SK-N-SH (cell line): ENCODE results near the gene CLEC2A. TPM values are rescaled to one million over a fixed set of nuclear protein-coding genes. Genes with fewer than 3 reads are reported as not detected.

Source experiments
- CTCF ChIA-PET: fragments of 300-600, 350-600 bp; formaldehyde crosslinking; extraction: SDS; loops from one replicate; lab custom pipeline; 2021; lab: Yijun Ruan, JAX
- POLR2A ChIA-PET: fragments of 350-600 bp; sonication (Branson Sonifier 250); formaldehyde crosslinking; extraction: SDS; loops from one replicate; lab custom pipeline; 2020; ENCODE audit warnings: antibody characterized with exemption, inconsistent platforms; lab: Yijun Ruan, JAX
- DNase-seq: peaks from one replicate; pipeline ENCODE4 v3.0.0; 2012
- H2AFZ ChIP-seq: fragments of 200-600 bp; sonication (generic); 2 replicates; pipeline ENCODE4 v1.8.1; 2016; ENCODE audit warnings: antibody characterized with exemption, mild to moderate bottlenecking, low read depth
- H3F3A ChIP-seq: fragments of 200-600 bp; sonication (generic); replicated peaks from 2 replicates; pipeline ENCODE3; 2016; ENCODE audit warnings: antibody characterized with exemption, mild to moderate bottlenecking; ENCODE audit not compliant: insufficient read depth
- H3K27ac ChIP-seq, 2 experiments: fragments of 200-500 bp in 1 of 2; fragments of 200-600 bp in 1 of 2; sonication (Bioruptor generic) in 1 of 2; sonication (generic), shearing (Covaris generic) in 1 of 2; 2 replicates each; pipeline versions ENCODE4 v1.5.1 to v1.6.1; 2014 to 2016; ENCODE audit warnings: low read depth in 2 of 2, inconsistent platforms in 1 of 2, low read length in 1 of 2, mild to moderate bottlenecking in 1 of 2, mixed read lengths in 1 of 2
- H3K27me3 ChIP-seq: fragments of 200-600 bp; sonication (generic), shearing (Covaris generic); 2 replicates; pipeline ENCODE4 v1.6.1; 2016; ENCODE audit warnings: mixed run types; ENCODE audit not compliant: insufficient read depth
- H3K36me3 ChIP-seq, 2 experiments: fragments of 200-500 bp in 1 of 2; fragments of 200-600 bp in 1 of 2; sonication (Bioruptor generic) in 1 of 2; sonication (generic) in 1 of 2; replicated peaks in 1 of 2; 2 replicates each; pipeline versions ENCODE3 to v1.5.1; 2014 to 2016; ENCODE audit warnings: low read length in 1 of 2, mild to moderate bottlenecking in 1 of 2; ENCODE audit not compliant: insufficient read depth in 2 of 2, control insufficient read depth in 1 of 2
- H3K4me1 ChIP-seq, 2 experiments: fragments of 200-500 bp in 1 of 2; fragments of 200-600 bp in 1 of 2; sonication (Bioruptor generic) in 1 of 2; sonication (generic), shearing (Covaris generic) in 1 of 2; 2 replicates each; pipeline versions ENCODE4 v1.5.1 to v1.6.1; 2014 to 2016; ENCODE audit warnings: low read depth in 1 of 2, low read length in 1 of 2, mixed run types in 1 of 2; ENCODE audit not compliant: insufficient read depth in 2 of 2, control insufficient read depth in 1 of 2
- H3K4me2 ChIP-seq: fragments of 200-600 bp; sonication (generic), shearing (Covaris generic); 2 replicates; pipeline ENCODE4 v1.6.1; 2017; ENCODE audit warnings: mixed run types
- H3K4me3 ChIP-seq, 2 experiments: fragments of 200-500 bp in 1 of 2; fragments of 200-600 bp in 1 of 2; sonication (Bioruptor generic) in 1 of 2; sonication (generic), shearing (Covaris generic) in 1 of 2; 2 replicates each; pipeline versions ENCODE4 v1.5.1 to v1.8.1; 2014 to 2016; ENCODE audit warnings: low read depth in 2 of 2, inconsistent platforms in 1 of 2, low read length in 1 of 2, mild to moderate bottlenecking in 1 of 2, mixed read lengths in 1 of 2, moderate library complexity in 1 of 2
- H3K79me2 ChIP-seq: fragments of 200-600 bp; sonication (generic); 2 replicates; pipeline ENCODE4 v1.8.1; 2017; ENCODE audit warnings: mild to moderate bottlenecking; ENCODE audit not compliant: insufficient read depth
- H3K9ac ChIP-seq: fragments of 200-600 bp; sonication (generic); 2 replicates; pipeline ENCODE4 v1.6.1; 2017; ENCODE audit warnings: mixed run types
- H3K9me2 ChIP-seq: fragments of 200-600 bp; sonication (generic); 2 replicates; pipeline ENCODE4 v1.6.1; 2017; ENCODE audit warnings: mixed run types
- H3K9me3 ChIP-seq: fragments of 200-600 bp; sonication (generic); 2 replicates; pipeline ENCODE4 v1.6.1; 2017; ENCODE audit warnings: mixed run types, mild to moderate bottlenecking, moderate library complexity
- H4K20me1 ChIP-seq: fragments of 200-600 bp; sonication (generic); 2 replicates; pipeline ENCODE4 v1.6.1; 2017; ENCODE audit warnings: mild to moderate bottlenecking, mixed run types; ENCODE audit not compliant: insufficient read depth
- ELF1 ChIP-seq: IDR thresholded peaks from 2 replicates; pipeline ENCODE4 v1.4.0; 2012
- EP300 ChIP-seq, 2 experiments: IDR thresholded peaks; 2 replicates each; pipeline versions ENCODE4 v1.4.0 to v1.6.1; 2012; ENCODE audit warnings: borderline replicate concordance in 1 of 2, low read depth in 1 of 2, low read length in 1 of 2
- FOXJ3 ChIP-seq: sonication (generic); formaldehyde crosslinking; IDR thresholded peaks from 2 replicates; pipeline ENCODE4 v1.5.1; 2020; ENCODE audit warnings: mild to moderate bottlenecking, missing genetic modification reagents
- GATA2 ChIP-seq: sonication (generic); formaldehyde crosslinking; IDR thresholded peaks from 2 replicates; pipeline ENCODE4 v1.5.0; 2020; ENCODE audit warnings: mild to moderate bottlenecking, missing genetic modification reagents
- JUND ChIP-seq: IDR thresholded peaks from 2 replicates; pipeline ENCODE4 v1.4.0; 2012
- MEF2A ChIP-seq: IDR thresholded peaks from 2 replicates; pipeline ENCODE4 v1.4.0; 2012; ENCODE audit warnings: low read depth, borderline replicate concordance
- NFIC ChIP-seq: IDR thresholded peaks from 2 replicates; pipeline ENCODE4 v1.4.0; 2012; ENCODE audit warnings: borderline replicate concordance
- NRF1 ChIP-seq: IDR thresholded peaks from 2 replicates; pipeline ENCODE4 v1.6.1; 2012; ENCODE audit warnings: low read depth, mild to moderate bottlenecking, low read length
- RCOR1 ChIP-seq: fragments of 150-350 bp; IDR thresholded peaks from 2 replicates; pipeline ENCODE4 v1.6.1; 2017; ENCODE audit warnings: antibody characterized with exemption, low read length
- RFX5 ChIP-seq: IDR thresholded peaks from 2 replicates; pipeline ENCODE4 v1.6.1; 2012; ENCODE audit warnings: mild to moderate bottlenecking, improper control_type of control experiment, low read length
- RXRA ChIP-seq: IDR thresholded peaks from 2 replicates; pipeline ENCODE4 v1.4.0; 2012; ENCODE audit warnings: low read depth, mild to moderate bottlenecking, borderline replicate concordance
- SMC3 ChIP-seq: IDR thresholded peaks from 2 replicates; pipeline ENCODE4 v1.6.1; 2012; ENCODE audit warnings: low read depth, low read length, improper control_type of control experiment
- TAF1 ChIP-seq: IDR thresholded peaks from 2 replicates; pipeline ENCODE4 v1.6.1; 2012; ENCODE audit warnings: low read depth, mild to moderate bottlenecking, low read length, moderate library complexity, borderline replicate concordance
- ZBTB33 ChIP-seq: IDR thresholded peaks from 2 replicates; pipeline ENCODE4 v1.4.0; 2012; ENCODE audit warnings: low read depth, borderline replicate concordance
- WGBS: methylation state at CpG from one replicate; pipeline ENCODE4 v1.1.6; 2017; ENCODE audit warnings: low lambda C conversion rate; 5-methylcytosine and 5-hydroxymethylcytosine counted together
- polyA plus RNA-seq, 3 experiments: library from polyadenylated mRNA; depleted of rRNA; stranded (reverse); fragments of >200 nt; gene quantifications; 2 replicates each; pipeline ENCODE4 v1.2.3, GENCODE V29; 2012
- TF ChIP-seq, protein P1 (sequence below): fragments of 150-350 bp; IDR thresholded peaks from 2 replicates; pipeline ENCODE4 v1.6.1; 2017; ENCODE audit warnings: antibody characterized with exemption, low read length, low read depth, borderline replicate concordance

The CLEC2A gene
- polyA plus RNA-seq, 1 of the 3 experiments (the other 2 are of a cell fraction), result not detected

- Histone ChIP-seq H3K9me2 (no peaks in the 10 kb centered on the region), H3K4me2 (no peak overlapping the region), H3K27ac (no peak overlapping the region), H3K9ac (no peak overlapping the region), H3K36me3 (no peaks in the 10 kb centered on the region), H3K27me3 (no peaks in the 10 kb centered on the region), H2AFZ (no peak overlapping the region), H3K79me2 (no peaks in the 10 kb centered on the region), H3K9me3 (no peaks in the 10 kb centered on the region), H3F3A (no peaks in the 10 kb centered on the region), H3K4me3 (no peak overlapping the region), H3K4me1 (no peaks in the 10 kb centered on the region), H4K20me1 (no peaks in the 10 kb centered on the region)
- CTCF ChIA-PET, result no interaction called here
- POLR2A ChIA-PET, result no interaction called here
- no peak for DNase-seq
- 14% methylated on average over 5 of the region's 5 CpGs for WGBS
- TF ChIP-seq, protein P1, sequence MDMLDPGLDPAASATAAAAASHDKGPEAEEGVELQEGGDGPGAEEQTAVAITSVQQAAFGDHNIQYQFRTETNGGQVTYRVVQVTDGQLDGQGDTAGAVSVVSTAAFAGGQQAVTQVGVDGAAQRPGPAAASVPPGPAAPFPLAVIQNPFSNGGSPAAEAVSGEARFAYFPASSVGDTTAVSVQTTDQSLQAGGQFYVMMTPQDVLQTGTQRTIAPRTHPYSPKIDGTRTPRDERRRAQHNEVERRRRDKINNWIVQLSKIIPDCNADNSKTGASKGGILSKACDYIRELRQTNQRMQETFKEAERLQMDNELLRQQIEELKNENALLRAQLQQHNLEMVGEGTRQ, result no peak
- TF ChIP-seq RCOR1, result no peak
- TF ChIP-seq RFX5, result no peak
- no peak for TF ChIP-seq TAF1
- TF ChIP-seq GATA2 (CRISPR knock-in tag), result no peak
- no peak for TF ChIP-seq FOXJ3 (CRISPR knock-in tag)
- TF ChIP-seq JUND, result no peak
- no peak for TF ChIP-seq EP300 (IDR thresholded peaks at IDR 0.05; ENCODE audit: borderline replicate concordance in 1 of 2, low read depth in 1 of 2, low read length in 1 of 2)
- TF ChIP-seq NRF1, result no peak
- TF ChIP-seq NFIC, result no peak
- no peak for TF ChIP-seq SMC3
- no peak for TF ChIP-seq ZBTB33
- no peak for TF ChIP-seq ELF1
- TF ChIP-seq MEF2A, result no peak
- TF ChIP-seq RXRA, result no peak
- TF ChIP-seq, all 33 proteins: peak for 0
Measured at GRCh38 chr12:9951026-9951675, 19.0 kb upstream of the CLEC2A start.
